Endodermal cell (in vitro differentiated cells): ENCODE results near the gene PDE6A. TPM values are rescaled to one million over a fixed set of nuclear protein-coding genes. Genes with fewer than 3 reads are reported as not detected.

ENCODE experiments used
- DNase-seq: peaks from one replicate; pipeline ENCODE4 v3.0.0-alpha.2; 2017
- H3K27ac ChIP-seq: 2 replicates; pipeline ENCODE4 v1.5.1; 2013; ENCODE audit warnings: mild to moderate bottlenecking, low read depth, low read length, moderate library complexity
- H3K27me3 ChIP-seq: 2 replicates; pipeline ENCODE4 v1.6.1; 2013; ENCODE audit warnings: mild to moderate bottlenecking, low read length, moderate library complexity; ENCODE audit not compliant: insufficient read depth, control insufficient read depth, poor library complexity, severe bottlenecking
- H3K36me3 ChIP-seq: 2 replicates; pipeline ENCODE4 v1.7.0; 2013; ENCODE audit warnings: mild to moderate bottlenecking, low read length, moderate library complexity; ENCODE audit not compliant: control insufficient read depth, insufficient read depth
- H3K4me1 ChIP-seq: one replicate; pipeline ENCODE4 v1.7.0; 2013; ENCODE audit warnings: low read length; ENCODE audit not compliant: control insufficient read depth, insufficient read depth
- H3K4me3 ChIP-seq: 2 replicates; pipeline ENCODE4 v1.5.1; 2013; ENCODE audit warnings: mild to moderate bottlenecking, low read length, moderate library complexity
- H3K9ac ChIP-seq: 2 replicates; pipeline ENCODE4 v1.6.1; 2013; ENCODE audit warnings: mild to moderate bottlenecking, low read length, moderate library complexity; ENCODE audit not compliant: poor library complexity, severe bottlenecking; ENCODE audit errors: extremely low read depth
- H3K9me3 ChIP-seq: 2 replicates; pipeline ENCODE4 v1.6.1; 2013; ENCODE audit warnings: mild to moderate bottlenecking, low read length, moderate library complexity; ENCODE audit not compliant: control insufficient read depth
- H3K27ac Mint-ChIP-seq: 2 replicates; pipeline ENCODE4 v1.8.0; 2020; ENCODE audit warnings: mixed read lengths
- H3K27me3 Mint-ChIP-seq: 2 replicates; pipeline ENCODE4 v1.8.0; 2021; ENCODE audit warnings: mild to moderate bottlenecking, mixed read lengths; ENCODE audit not compliant: insufficient read depth
- H3K36me3 Mint-ChIP-seq: 2 replicates; pipeline ENCODE4 v1.8.0; 2020; ENCODE audit warnings: low read depth, mixed read lengths
- H3K4me1 Mint-ChIP-seq: 2 replicates; pipeline ENCODE4 v1.8.0; 2020; ENCODE audit warnings: mixed read lengths
- H3K4me3 Mint-ChIP-seq: 2 replicates; pipeline ENCODE4 v1.8.0; 2020; ENCODE audit warnings: mild to moderate bottlenecking, moderate library complexity, mixed read lengths
- H3K9me3 Mint-ChIP-seq: 2 replicates; pipeline ENCODE4 v1.8.0; 2020; ENCODE audit warnings: mild to moderate bottlenecking, mixed read lengths
- WGBS, 2 experiments: methylation state at CpG; one replicate each; pipeline versions ENCODE4 v1.1.5 to v1.1.7; 2013; ENCODE audit warnings: missing lambda C conversion rate in 2 of 2, mixed read lengths in 1 of 2; ENCODE audit not compliant: insufficient coverage in 1 of 2, insufficient read length in 1 of 2; 5-methylcytosine and 5-hydroxymethylcytosine counted together
- total RNA-seq, 2 donors: library from RNA; stranded (reverse); fragmentation: NEBNext Ultra II Directional in 1 of 2; extraction: Animal tissue kit (Norgen Biotek cat#: 25700) in 1 of 2; gene quantifications; 2 replicates in 1 of 2; 3 replicates in 1 of 2; pipeline ENCODE4 v1.2.1, GENCODE V29; 2021
- TF ChIP-seq, protein P1 (sequence below): fragments of 200-600 bp; sonication (generic); conservative IDR thresholded peaks from 2 replicates; pipeline ENCODE4 v1.5.0; 2021; ENCODE audit warnings: antibody characterized with exemption, mild to moderate bottlenecking

The PDE6A gene
- total RNA-seq, 2 donors from 2014 or later: 0.07 TPM; not detected in 1

DNA sequence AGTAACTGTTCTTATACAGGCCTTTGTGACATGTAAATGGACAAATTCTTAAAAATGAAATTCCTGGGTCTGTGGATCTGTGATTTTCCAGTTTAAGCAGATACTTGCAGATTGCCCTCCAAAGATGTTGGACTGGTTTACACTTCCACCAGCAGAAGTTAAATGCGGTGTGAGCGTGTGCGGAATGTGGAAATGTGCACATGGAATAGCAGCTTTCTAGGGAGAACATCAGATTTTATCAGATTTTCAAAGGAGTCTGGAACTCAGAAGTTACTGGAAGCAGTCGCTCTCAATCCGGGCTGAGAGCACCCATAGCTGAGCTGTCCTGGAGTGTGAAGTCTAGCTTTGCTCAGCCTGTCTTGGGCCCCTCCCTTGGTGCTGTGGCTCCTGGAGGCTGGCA is 117.0 kb downstream of the PDE6A start:
- TF ChIP-seq, protein P1, sequence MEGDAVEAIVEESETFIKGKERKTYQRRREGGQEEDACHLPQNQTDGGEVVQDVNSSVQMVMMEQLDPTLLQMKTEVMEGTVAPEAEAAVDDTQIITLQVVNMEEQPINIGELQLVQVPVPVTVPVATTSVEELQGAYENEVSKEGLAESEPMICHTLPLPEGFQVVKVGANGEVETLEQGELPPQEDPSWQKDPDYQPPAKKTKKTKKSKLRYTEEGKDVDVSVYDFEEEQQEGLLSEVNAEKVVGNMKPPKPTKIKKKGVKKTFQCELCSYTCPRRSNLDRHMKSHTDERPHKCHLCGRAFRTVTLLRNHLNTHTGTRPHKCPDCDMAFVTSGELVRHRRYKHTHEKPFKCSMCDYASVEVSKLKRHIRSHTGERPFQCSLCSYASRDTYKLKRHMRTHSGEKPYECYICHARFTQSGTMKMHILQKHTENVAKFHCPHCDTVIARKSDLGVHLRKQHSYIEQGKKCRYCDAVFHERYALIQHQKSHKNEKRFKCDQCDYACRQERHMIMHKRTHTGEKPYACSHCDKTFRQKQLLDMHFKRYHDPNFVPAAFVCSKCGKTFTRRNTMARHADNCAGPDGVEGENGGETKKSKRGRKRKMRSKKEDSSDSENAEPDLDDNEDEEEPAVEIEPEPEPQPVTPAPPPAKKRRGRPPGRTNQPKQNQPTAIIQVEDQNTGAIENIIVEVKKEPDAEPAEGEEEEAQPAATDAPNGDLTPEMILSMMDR: no peak
- no peaks in the 10 kb centered on the region for H3K36me3 ChIP-seq
- H3K4me1 Mint-ChIP-seq: peaks cover 5% of the 10 kb centered on the region
- H3K4me3 Mint-ChIP-seq: no peak overlapping the region
- no peaks in the 10 kb centered on the region for H3K27me3 Mint-ChIP-seq
- H3K27ac Mint-ChIP-seq: no peak overlapping the region
- no peak for DNase-seq
- WGBS, 2 experiments: 94 to 96% methylated on average over 5 of the region's 5 CpGs
- H3K9ac ChIP-seq: no peak overlapping the region
- no peak overlapping the region for H3K4me3 ChIP-seq
- H3K4me1 ChIP-seq: no peaks in the 10 kb centered on the region
- no peaks in the 10 kb centered on the region for H3K36me3 Mint-ChIP-seq
- H3K9me3 Mint-ChIP-seq: no peaks in the 10 kb centered on the region
- H3K27me3 ChIP-seq: no peaks in the 10 kb centered on the region
- H3K9me3 ChIP-seq: no peaks in the 10 kb centered on the region
- H3K27ac ChIP-seq: no peak overlapping the region

DNA sequence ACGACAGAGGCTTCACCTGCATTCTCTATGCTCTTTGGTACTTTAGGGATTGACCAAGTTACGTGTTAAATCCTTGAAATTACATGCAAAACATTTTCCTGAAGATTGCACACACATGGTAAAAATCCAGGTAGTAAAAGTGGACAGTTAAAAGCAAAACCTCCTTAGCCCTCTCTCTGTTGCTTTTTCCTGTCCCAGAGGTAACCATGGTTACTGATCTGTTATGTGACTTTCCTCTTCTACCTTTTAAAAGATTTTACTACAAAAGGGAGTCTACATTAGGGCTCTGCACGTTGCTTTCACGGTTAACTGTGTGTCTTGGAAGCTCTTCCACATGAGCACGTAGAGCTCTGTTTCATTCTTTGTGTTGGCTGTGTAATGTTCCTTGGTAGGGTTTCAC is 117.5 kb downstream of the PDE6A start:
- Histone ChIP-seq H3K4me1 (no peaks in the 10 kb centered on the region), H3K36me3 (no peaks in the 10 kb centered on the region), H3K4me3 (no peak overlapping the region), H3K27me3 (no peaks in the 10 kb centered on the region), H3K9ac (no peak overlapping the region), H3K9me3 (no peaks in the 10 kb centered on the region), H3K27ac (no peak overlapping the region)
- no peak overlapping the region for H3K4me3 Mint-ChIP-seq
- no peak overlapping the region for H3K27ac Mint-ChIP-seq
- H3K27me3 Mint-ChIP-seq: no peaks in the 10 kb centered on the region
- no peaks in the 10 kb centered on the region for H3K9me3 Mint-ChIP-seq
- 85 to 90% methylated on average over 4 to 5 of the region's 5 CpGs for WGBS, 2 experiments
- peaks cover 5% of the 10 kb centered on the region for H3K4me1 Mint-ChIP-seq
- no peaks in the 10 kb centered on the region for H3K36me3 Mint-ChIP-seq
- no peak for DNase-seq
- TF ChIP-seq, protein P1: no peak

DNA sequence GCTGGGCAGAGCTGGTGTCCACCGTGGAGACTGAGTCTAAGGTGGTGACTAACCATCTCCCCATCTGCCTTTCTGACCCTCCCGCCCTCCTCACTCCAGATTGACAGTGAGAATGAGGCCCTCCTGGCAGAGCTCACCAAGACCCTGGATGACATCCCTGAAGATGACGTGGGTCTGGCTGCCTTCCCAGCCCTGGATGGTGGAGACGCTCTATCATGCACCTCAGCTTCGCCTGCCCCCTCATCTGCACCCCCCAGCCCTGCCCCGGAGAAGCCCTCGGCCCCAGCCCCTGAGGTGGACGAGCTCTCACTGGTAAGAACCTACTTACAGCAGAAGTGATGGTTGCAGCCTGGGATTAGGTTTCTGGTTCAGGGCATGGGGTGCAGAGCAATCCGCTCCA is 118.0 kb downstream of the PDE6A start:
- Mint-ChIP-seq H3K4me3 (no peak overlapping the region), H3K27ac (no peak overlapping the region), H3K9me3 (no peaks in the 10 kb centered on the region), H3K36me3 (no peaks in the 10 kb centered on the region), H3K27me3 (no peaks in the 10 kb centered on the region), H3K4me1 (peaks cover 7% of the 10 kb centered on the region)
- TF ChIP-seq, protein P1: no peak
- Histone ChIP-seq H3K27ac (no peak overlapping the region), H3K9me3 (no peaks in the 10 kb centered on the region), H3K27me3 (no peaks in the 10 kb centered on the region), H3K36me3 (no peaks in the 10 kb centered on the region), H3K4me3 (no peak overlapping the region), H3K4me1 (no peaks in the 10 kb centered on the region), H3K9ac (no peak overlapping the region)
- 92 to 93% methylated on average over 3 to 9 of the region's 9 CpGs for WGBS, 2 experiments
- no peak for DNase-seq
